ENCODE data around the gene LSM2.
A peak's percentile ranks its signal among the peaks of the same experiment; 100 is the strongest.

Gene LSM2

DNA sequence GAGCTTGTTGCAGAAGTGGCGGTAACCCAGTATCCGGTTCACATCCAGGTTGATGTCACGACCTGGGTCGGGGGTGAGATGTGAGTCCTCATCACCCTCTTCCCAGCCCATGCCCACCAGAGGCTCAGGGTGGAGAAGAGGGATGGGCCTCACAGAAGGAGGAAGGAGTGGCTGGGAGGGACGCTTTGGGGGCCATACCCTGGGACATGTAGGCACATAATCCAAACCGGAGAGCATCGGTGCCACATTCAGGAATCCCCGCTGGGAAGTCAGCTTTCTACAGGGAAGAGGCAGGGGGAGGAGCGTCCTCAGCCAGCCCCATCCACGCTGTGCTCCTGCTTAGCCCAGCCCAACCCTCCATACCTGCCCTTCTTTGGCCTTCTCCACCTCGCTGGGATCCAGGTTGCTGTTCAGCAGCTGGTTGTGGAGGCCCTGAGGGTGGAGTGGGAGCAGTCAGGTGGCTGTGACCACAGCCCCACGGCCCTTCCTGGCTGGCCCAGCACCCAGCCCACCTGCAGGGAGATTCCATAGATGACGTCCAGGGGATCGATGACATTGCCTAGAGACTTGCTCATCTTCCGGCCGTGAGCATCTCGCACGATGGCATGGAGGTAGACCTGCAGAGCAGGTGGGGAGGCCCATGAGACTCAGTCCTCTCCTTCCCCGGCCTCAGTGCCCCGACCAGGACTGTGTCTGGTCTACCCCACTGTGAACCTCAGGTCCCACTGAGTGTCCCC lies 26.1 kb downstream of the LSM2 start:
- H3K27ac ChIP-seq = no peak overlapping the region
- H3K4me3 ChIP-seq = no peak overlapping the region

DNA sequence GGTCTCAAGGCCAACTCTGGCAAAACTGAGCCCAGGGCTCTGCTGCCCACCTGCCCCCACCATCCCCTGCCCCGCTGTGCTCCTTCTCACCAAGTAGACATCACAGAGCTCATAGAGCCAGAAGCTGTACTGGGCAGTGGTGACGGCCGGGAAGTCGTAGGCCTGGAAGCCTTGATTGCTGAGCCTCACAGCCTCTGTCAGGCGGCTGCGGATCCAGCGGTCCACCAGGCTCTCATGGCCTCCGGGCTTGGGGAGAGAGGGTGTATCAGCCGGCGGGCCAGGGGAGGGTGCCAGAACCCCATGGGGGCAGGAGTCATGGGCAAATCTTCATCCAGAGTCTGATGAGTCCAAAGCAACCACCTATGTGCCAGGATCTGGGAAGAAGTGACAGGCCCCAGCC lies 26.9 kb downstream of the LSM2 start:
- H3K4me3 ChIP-seq = no peak overlapping the region
- H3K27ac ChIP-seq = no peak overlapping the region

DNA sequence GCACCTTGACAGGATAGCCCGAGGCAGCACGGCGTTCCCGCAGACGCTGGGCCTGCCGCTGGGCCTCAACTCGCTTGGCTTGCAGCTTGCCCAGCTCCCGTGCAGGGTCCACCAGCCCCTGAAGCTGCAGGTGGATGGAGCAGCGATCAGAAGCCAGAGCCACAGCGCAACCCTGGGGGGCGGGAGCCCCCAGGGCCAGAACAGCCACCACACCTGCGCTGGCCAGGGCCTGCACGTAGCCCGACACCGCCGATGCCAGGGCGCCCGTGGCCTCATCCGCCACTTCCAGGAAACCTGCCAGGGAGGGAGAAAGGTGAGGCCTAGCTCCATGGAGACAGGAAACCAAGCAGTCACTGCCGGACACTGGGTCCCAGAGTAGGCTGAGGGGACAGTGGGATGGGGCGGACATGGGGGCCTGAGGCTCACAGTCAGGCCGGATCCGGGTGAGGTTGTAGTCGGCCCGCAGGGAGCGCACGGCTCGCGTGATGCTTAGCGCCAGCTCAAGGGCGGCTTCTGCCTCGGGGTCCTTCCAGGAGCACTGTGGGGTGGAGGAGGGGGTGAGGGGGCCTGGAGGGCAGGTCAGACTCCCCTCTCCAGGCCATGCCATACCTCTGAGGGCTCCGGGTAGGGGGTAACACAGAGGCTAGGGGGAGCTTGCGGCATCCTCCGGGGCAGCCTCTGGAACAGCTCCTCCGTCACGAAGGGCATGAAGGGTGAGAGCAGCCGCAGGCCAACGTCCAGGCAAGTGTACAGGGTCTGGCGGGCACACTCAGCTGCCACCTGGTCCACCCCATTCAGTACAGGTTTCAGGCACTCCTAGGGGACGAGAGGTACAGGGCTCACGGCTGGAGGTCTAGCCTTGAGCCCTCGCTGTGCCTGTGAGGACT lies 27.5 kb downstream of the LSM2 start:
- H3K27ac ChIP-seq = no peak overlapping the region
- no peak overlapping the region for H3K4me3 ChIP-seq

DNA sequence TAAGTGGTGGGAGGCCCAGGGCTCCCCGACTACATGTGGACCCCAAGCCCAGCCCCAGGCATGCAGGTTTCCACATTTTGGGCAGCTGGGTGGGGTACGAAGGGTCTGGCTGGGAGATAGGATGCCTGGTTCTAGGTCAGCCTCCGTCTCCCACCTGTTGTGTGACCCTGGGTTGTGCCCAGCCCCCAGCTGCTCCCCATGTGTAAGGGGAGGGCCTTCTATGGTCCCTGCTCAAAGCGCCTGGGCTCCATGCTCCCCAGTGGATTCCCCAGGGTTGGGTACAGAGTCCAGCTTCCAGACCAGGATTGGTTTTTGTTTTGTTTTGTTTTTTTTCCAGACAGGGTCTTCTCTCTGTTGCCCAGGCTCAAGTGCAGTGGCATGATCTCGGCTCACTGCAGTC lies 28.6 kb downstream of the LSM2 start:
- peak overlapping the region in 5 of 21 experiments; percentile 6 to 70 (median 64) for H3K27ac ChIP-seq

DNA sequence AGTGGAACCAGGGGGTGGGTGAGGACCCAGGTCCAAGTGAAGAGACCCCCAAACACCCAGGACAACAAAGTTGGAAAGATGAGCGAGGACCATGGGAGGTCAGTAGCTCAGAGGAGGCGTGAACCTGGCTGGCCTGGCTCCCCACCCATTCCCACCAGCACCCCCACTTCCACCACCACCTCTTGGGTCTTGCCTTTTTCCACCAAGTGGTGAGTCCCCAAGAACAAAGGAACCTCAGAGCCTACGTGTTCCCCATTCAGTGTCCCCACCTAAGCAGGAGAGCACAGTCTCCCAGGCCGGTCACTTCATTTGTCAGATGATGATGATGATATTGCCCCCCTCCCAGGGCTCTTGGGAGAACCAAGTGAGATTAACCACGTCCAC lies 29.1 kb downstream of the LSM2 start:
- peak overlapping the region in 16 of 21 experiments; percentile 6 to 82 (median 66) for H3K27ac ChIP-seq
- H3K4me3 ChIP-seq = no peak overlapping the region

More for the DNA sequence above, 28.6 kb downstream of the LSM2 start:
- no peak overlapping the region for H3K4me3 ChIP-seq

DNA sequence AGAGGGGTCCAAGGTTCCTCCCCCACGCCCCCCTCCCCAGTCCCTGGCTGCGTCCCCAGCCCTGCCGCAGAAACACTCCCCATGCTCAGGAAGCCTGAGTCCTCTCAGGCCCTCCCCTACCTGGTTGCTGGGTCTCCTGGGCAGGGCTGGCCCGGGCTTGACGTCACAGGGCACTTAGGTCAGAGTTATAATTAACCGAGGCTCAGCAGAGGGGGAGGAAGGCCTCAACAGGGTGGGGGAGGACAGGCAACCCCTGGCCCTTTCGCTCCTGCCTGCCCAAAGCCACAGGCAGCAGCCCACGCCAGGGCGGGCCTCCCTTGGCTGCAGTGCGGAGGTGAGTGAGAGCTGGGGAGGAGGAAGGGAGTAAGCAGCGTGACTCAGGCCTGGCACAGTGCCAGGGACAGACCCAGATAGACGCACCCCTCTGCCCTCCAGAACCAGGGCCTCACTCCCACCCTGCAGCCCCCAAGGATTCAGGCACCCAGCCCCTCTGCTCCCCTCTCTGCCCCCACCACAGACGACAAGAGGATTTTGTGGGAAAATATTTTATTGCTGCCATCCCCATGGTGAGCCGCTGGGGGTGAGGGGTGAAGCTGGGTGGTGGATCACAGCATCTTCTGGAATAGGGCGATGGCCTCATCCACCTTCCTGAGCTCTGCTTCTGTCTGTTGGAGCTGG lies 29.6 kb downstream of the LSM2 start, which contains the start of gene VWA7:
Gene VWA7, minus strand, starts transcription at position 340 of the 678 bp plus-strand sequence. CDS start 549 bp downstream, outside the sequence.
- Histone ChIP-seq H3K27ac (peak within 1 kb of the TSS in 20 of 21 experiments; percentile 0 to 82 (median 56)), H3K4me3 (peak within 1 kb of the TSS in 2 of 7 experiments; percentile 15 to 19)

DNA sequence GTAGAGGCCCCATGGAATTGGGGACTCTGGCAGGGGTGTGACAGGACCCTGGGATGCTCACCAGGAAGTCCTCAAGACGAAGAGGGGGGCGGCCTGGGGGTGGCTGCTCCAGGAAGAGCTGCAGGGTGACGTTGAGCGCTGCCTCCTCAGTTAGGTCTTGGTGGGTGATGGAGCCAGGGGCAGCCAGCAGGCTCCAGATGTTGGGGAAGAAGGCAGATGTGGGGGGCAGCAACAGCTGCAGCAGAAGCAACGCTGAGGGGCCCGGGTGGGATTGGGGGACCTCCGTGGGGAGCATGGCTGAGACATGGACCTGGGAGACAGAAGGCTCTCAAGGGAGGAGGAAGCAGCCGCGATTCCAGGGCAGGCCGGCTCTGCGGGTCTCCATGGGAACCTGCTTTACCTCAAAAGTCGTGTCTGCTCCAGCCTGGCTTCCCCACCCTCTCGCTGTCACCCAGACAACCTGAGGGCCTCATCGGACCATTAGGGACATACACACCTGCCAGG lies 30.2 kb downstream of the LSM2 start:
- H3K4me3 ChIP-seq = peak overlapping the region in 2 of 7 experiments; percentile 15 to 19
- peak overlapping the region in 19 of 21 experiments; percentile 6 to 82 (median 57) for H3K27ac ChIP-seq

DNA sequence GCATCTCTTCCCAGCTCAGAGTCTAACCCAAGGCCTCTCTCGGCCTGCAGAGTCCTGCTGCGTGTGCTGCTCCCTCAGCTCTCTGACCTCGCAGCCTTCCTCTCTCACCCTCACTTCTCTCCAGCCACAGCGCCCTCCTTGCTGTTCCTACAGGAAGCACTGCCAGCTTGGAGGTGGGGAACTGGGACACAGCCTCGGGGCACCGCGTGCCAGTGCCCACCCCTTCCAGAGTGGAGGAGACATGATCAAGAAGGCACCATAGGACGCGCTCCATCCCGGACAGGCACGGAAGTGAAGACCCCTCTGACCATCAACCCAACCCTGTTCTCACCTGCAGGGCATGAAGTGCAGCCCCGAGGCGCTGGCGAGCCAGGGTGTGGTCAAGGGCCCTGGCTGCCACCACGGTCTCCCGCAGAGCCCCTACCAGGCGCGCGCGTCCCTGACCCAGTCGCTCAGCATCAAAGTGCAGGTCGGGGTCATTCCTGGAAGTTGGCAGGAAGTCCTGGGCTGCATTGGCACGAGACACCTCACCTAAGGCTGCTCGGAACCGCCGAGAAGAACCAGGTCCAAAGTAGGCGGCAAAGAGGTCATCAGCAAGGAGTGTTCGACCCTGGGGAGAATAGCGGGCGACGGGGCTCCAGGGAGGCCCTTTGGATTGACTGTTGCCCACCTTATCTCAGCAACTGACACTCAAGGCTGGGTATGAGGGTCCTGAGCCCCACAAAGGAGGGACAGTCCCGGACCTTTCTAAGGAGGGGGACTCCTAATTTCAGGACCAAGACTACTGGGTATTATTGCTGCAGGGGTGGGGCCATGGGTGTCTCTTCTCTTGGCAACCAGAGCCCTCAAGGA lies 30.9 kb downstream of the LSM2 start:
- Histone ChIP-seq H3K4me3 (no peak overlapping the region), H3K27ac (peak overlapping the region in 7 of 21 experiments; percentile 6 to 80 (median 57))

DNA sequence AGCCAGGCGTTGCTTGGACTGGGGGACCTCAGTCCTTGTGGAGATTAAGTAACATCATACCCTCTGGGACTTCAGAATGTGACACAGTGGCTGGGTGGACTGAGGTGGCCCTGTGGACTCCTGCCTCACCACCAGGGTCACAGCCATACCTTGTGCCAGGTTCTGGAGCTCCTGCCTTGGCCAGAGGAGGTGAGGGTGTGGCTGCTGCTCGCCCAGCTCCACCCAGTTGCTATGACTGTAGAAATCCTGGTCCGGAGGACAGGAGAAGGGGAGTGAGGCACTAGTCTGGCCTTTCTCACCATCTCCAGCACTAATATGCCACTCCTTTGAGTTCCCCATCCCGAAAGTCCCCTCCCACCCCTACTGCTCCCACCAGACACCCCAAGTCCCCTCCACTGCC lies 31.6 kb downstream of the LSM2 start:
- H3K27ac ChIP-seq = peak overlapping the region in 3 of 21 experiments; percentile 5 to 14 (median 8)
- no peak overlapping the region for H3K4me3 ChIP-seq

DNA sequence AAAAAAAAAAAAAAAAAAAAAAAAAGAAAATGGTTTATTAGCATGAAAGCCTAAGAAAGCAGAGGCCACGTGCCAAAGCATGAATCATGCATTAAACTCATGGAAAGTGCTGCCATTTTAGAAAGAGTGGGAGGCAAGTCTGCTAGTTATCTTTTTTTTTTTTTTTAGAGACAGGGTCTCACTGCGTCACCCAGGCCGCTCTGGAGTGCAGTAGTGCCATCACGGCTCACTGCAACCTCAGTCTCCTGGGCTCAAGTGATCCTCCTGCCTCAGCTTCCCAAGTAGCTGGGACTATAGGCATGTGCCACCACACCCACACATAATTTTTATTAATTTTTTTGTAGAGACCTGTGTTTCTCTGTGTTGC lies 34.8 kb downstream of the LSM2 start:
- no peak overlapping the region for H3K27ac ChIP-seq
- H3K4me3 ChIP-seq = no peak overlapping the region

DNA sequence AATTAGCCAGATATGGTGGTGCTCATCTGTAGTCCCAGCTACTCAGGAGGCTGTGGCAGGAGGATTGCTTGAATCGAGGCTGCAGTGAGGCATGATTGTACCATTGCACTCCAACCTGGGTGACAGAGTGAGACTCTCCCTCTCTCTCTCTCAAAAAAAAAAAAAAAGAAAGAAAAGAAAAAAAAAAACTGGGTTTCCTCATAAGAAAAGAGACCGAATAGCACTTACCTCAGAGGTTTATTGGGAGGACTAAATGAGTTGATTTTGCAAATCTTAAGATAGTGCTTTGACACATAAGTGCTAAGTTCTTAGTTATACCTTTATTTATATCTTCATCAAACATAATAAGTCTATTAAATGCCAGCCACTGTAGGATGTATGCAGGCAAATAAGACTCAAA lies 35.9 kb downstream of the LSM2 start:
- no peak overlapping the region for H3K4me3 ChIP-seq
- H3K27ac ChIP-seq = no peak overlapping the region

DNA sequence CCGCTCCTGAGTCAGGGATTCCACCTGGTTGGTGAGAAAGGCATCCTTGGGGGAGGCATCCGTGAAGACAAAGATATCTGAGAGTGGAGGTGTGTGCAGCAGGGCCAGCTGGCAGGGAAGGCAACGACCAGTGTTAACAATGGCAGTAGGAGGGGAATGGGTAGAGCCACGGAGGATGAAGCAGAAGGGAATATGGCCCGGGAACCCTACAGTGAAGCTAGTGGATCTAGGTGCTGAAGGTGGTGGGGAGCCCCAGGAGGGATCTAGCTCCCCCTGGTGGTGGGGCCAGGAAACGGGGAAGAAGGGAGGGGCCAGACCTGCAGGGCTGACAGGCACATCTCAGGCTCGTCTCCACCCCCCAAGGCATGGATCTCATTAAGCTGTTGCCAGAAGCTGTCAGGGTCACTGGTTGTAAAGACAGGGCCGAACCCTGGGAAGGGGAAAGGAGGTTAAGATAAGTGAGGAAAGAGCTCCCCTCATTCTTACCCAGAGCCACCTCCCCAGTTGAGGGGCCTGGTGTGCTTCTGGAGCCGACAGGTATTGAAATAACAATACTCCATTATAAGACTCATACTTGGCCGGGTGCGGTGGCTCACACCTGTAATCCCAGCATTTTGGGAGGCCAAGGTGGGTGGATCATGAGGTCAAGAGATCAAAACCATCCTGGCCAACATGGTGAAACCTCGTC lies 36.9 kb downstream of the LSM2 start:
- H3K4me3 ChIP-seq = no peak overlapping the region
- H3K27ac ChIP-seq = no peak overlapping the region

DNA sequence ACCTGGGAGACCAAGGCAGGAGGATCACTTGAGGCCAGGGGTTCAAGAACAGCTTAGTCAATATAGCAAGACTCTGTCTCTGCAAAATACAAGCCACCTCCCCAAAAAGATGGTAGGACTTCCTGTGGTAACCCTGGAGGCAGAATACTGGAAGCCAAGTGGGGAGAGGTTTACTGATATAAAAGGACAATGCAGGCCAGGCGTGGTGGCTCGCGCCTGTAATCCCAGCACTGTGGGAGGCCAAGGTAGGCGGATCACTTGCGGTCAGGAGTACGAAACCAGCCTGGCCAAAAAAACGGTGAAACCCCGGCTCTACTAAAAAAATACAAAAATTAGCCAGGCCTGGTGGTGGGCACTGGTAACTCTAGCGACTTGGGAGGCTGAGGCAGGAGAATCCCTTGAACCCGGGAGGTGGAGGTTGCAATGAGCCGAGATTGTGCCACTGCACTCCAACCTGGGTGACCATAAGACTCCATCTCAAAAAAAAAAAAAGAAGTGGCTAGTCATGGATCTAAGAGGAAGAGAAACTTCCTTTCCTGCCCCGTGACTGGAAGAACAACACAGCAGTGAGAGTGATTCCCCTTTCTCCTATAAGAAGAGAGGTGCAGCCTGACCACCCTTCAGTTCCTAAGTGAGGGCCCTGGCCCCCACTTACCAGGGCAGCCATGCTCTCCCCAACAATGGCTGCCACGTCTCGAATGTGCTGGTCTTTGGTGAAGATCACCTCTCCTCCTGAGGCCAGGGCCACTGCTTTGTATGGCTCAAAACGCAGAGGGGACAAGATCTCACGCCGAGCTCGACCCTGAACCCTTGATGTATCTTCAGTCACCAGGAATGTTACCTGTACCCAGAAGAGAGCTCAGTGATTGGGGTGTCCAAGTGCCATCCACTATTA lies 38.2 kb downstream of the LSM2 start:
- Histone ChIP-seq H3K4me3 (no peak overlapping the region), H3K27ac (peak overlapping the region in 2 of 21 experiments; percentile 34 to 39)

DNA sequence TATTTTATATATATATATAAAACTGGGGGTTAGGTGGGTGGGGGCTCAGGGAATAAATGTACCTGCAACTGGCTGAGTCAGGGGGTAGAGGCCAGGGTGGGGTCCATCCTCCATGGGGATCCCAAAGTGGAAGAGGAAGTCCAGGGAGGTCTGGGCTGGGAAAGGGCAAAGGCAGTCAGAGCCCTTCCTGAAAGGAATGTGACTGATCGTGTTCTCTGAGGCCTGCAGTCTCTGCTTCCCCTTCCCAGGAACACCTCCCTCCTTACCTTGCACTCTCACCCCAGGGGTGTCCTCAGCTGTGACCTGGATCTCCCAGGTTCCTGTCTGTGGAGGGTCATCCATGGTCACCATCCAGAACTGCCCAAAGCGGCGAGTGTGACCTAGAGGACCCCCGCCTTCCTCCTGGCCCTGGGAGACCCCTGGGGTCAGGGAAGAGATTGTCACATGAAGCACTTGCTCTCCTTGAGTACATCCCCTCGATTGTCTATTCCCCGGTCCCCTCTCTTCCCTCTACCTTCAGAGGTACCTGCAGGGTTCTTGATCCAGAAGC lies 39.6 kb downstream of the LSM2 start:
- no peak overlapping the region for H3K4me3 ChIP-seq
- no peak overlapping the region for H3K27ac ChIP-seq

DNA sequence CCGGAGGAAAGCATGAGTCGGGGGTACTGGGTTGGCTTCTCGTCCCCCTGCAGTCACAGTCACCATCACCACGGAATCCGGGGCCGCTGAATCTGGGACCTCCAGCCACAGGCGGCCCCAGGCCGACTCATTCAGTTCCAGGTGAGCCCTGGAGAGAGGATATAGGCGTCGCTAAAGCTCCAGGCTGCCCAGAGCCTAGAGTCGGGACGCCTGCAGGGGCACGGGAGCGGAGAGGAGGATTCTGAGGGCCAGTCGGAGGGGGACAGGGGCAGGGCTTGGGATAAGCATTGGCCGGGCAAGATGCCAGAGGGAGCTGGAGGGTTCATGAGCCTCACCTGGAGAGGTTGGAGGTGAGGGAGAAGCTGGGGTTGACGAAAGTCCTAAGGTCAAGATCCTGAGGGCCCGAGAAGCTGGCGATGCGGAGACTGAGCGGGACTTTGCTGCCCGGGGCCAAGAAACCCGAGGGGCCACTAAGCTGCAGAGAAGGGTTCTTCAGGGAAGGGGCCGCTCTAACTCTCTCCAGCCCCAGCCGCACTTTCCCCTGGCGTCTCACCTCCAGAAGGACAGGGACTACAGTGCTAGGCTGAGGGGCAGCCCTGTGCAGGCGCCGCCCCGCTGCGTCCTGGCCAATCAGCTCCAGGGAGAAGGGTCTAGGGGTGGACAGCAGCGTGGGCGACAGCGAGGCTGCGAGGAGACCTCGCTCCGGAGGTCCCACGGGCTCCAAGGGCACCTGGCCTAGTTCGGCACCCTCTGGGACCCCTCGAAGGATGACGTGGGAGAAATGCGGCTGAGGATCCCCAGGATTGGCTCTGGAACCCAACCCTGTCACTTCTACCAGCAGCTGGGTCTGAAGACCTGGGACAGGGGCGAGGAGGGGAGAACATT lies 40.6 kb downstream of the LSM2 start:
- no peak overlapping the region for H3K4me3 ChIP-seq
- H3K27ac ChIP-seq = no peak overlapping the region

DNA sequence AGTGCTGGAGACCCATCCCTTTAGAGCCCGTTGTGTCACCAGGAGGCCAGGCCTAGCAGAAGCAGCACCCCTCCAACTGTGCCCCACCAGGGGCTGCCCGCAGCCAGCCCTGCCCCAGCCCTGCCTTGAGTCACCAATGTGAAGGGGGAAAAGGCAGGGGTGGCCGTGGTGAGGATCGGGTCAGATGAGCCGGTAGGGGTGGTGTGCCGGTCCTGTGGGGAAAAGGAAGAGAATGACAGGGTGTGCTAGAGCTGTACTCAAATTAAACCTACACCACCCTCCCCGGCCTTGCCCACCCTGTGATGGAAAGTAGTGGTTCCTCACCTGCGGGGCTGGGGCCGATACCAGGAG lies 41.2 kb downstream of the LSM2 start:
- H3K27ac ChIP-seq = no peak overlapping the region
- no peak overlapping the region for H3K4me3 ChIP-seq

All from skin epidermis (tissue), 12 donors.